Thoracic aorta (tissue), 2 donors: ENCODE data around the gene G6PC2. TPM values are rescaled to one million over a fixed set of nuclear protein-coding genes. Genes with fewer than 3 reads are reported as not detected.

Source experiments
- ATAC-seq: fragments of 150-250 bp; one replicate; pipeline ENCODE4 v1.8.0; 2017; ENCODE audit warnings: low read depth; ENCODE audit not compliant: insufficient number of reproducible peaks, low FRiP score
- DNase-seq: peaks from one replicate; pipeline ENCODE4 v3.0.0-alpha.2; 2020; ENCODE audit warnings: low spot score
- H3K27ac ChIP-seq, 2 donors: fragments of 200-600 bp; sonication (generic); 1 replicate in 1 of 2; 2 replicates in 1 of 2; pipeline ENCODE4 v1.5.1; 2016; ENCODE audit warnings: mild to moderate bottlenecking in 2 of 2, moderate library complexity in 2 of 2
- H3K27me3 ChIP-seq: fragments of 200-600 bp; sonication (generic); replicated peaks from 2 replicates; pipeline ENCODE4 v1.6.0; 2016; ENCODE audit warnings: mild to moderate bottlenecking; ENCODE audit not compliant: insufficient read depth
- H3K36me3 ChIP-seq: fragments of 200-600 bp; sonication (generic); one replicate; pipeline ENCODE4 v1.5.1; 2016
- H3K4me1 ChIP-seq, 2 donors: fragments of 200-600 bp; sonication (generic); 1 replicate in 1 of 2; 2 replicates in 1 of 2; pipeline versions ENCODE4 v1.5.1 to v1.6.0; 2016; ENCODE audit warnings: low read depth in 2 of 2, mild to moderate bottlenecking in 1 of 2; ENCODE audit not compliant: control insufficient read depth in 1 of 2
- H3K4me3 ChIP-seq: fragments of 200-600 bp; sonication (generic); 2 replicates; pipeline ENCODE4 v1.5.1; 2016; ENCODE audit warnings: mild to moderate bottlenecking
- H3K9me3 ChIP-seq: fragments of 200-600 bp; sonication (generic); 2 replicates; pipeline ENCODE4 v1.5.1; 2016
- CTCF ChIP-seq: fragments of 200-600 bp; sonication (generic); IDR thresholded peaks from one replicate; pipeline ENCODE4 v1.5.1; 2019; ENCODE audit warnings: antibody characterized with exemption
- total RNA-seq, 2 donors: library from RNA; depleted of rRNA; stranded (reverse); fragments of >200 nt; gene quantifications; one replicate each; pipeline versions ENCODE4 v1.1.0 to v1.2.3, GENCODE V29; 2016

The G6PC2 gene
- total RNA-seq, 2 donors from 2014 or later: not detected

DNA sequence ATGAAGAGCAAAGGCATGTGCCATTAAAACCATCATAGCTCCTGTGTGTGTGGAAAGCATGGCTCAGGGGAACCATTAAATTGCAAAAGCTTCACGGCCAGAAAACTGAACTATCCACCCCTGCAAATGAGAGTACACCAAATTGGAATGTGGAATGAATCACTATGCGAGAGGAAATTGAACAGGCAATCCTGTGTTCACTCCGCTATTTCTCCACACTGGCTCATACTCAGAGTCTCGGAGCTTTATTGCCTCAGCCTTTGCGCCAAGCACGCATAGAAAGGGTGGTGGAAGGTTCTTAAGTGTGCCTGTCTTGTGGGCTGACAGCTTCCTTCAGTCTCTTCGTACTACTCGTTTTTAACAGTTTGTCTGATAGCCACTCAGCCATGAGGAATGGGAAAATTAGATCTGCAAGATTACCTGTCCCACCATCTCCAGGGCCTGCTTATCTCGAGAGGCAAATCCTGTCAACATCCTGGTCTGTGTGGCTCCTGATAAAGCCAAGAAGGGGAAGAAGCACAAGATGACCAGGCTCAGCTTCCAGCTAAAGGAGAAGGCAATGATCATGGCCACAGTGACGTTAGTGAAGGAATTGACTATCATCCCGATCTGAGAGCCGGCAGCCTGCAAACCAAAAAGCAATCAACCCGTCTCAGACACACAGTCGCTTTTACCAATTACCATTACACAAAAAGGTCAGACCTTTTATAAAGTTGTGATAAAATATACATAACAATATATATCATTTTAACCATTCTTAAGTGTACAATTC, 34.9 kb downstream of the G6PC2 start:
- ATAC-seq (no peak), DNase-seq (no peak)
- no peak for TF ChIP-seq CTCF
- H3K36me3 ChIP-seq: no peaks in the 10 kb centered on the region
- no peaks in the 10 kb centered on the region for H3K27me3 ChIP-seq
- no peaks in the 10 kb centered on the region for H3K9me3 ChIP-seq
- H3K27ac ChIP-seq: no peak overlapping the region
- H3K4me1 ChIP-seq: no peaks in the 10 kb centered on the region
- no peak overlapping the region for H3K4me3 ChIP-seq

DNA sequence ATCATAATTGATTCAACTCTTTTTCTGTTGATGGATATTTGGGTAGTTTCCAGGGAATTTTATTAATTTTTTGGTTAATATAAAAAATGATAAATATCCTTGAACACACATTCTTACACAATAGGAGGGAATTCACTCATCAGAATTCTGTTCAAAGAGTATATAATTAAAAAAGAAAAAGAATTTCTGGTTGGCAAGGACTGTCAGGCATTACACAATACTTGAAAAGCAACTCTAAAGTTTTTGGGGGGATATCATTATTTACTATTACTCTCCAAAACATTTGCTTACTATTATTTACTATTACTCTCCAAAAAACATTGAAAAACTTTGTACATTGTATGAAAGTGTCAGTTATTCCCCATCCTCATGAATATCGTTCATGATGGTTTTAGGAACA, 38.0 kb downstream of the G6PC2 start:
- DNase-seq: no peak
- no peaks in the 10 kb centered on the region for H3K9me3 ChIP-seq
- no peak for TF ChIP-seq CTCF
- no peak overlapping the region for H3K4me3 ChIP-seq
- ATAC-seq: no peak
- H3K27ac ChIP-seq: no peak overlapping the region
- H3K4me1 ChIP-seq: no peaks in the 10 kb centered on the region
- no peaks in the 10 kb centered on the region for H3K27me3 ChIP-seq
- no peaks in the 10 kb centered on the region for H3K36me3 ChIP-seq

- Histone ChIP-seq H3K4me3 (no peak overlapping the region), H3K4me1 (no peaks in the 10 kb centered on the region), H3K36me3 (no peaks in the 10 kb centered on the region), H3K27me3 (no peaks in the 10 kb centered on the region), H3K27ac (no peak overlapping the region), H3K9me3 (no peaks in the 10 kb centered on the region)
- no peak for TF ChIP-seq CTCF
- DNase-seq (no peak), ATAC-seq (no peak)
These were observed 38.8 kb downstream of the G6PC2 start for GRCh38 chr2:168939918-168940317.

GRCh38 chr2:168941297-168941696, 40.2 kb downstream of the G6PC2 start:
- Histone ChIP-seq H3K36me3 (no peaks in the 10 kb centered on the region), H3K27me3 (no peaks in the 10 kb centered on the region), H3K27ac (no peak overlapping the region), H3K4me1 (no peaks in the 10 kb centered on the region), H3K4me3 (no peak overlapping the region), H3K9me3 (no peaks in the 10 kb centered on the region)
- ATAC-seq: no peak
- TF ChIP-seq CTCF: no peak
- no peak for DNase-seq

DNA sequence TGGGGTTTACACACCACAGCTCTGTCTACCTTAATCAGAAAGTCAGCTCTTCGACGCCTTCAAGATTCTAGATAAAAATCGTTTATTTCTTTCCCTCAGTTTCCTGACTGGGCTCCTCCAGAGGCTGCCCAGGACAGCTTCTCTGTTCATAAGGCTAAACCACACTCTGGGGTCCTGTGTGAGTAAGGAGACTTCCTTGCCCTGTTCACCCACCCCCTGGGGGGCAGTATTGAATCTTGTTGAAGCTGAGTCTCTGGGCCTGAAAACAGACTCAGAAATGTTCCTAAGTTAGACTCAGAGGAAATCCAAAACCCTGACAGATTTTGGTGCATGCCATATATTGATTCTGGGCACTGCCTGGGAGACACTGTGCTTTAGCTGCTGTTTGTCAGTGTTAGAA, 43.0 kb downstream of the G6PC2 start:
- Histone ChIP-seq H3K27me3 (no peaks in the 10 kb centered on the region), H3K4me3 (no peak overlapping the region), H3K27ac (no peak overlapping the region), H3K36me3 (no peaks in the 10 kb centered on the region), H3K4me1 (no peaks in the 10 kb centered on the region), H3K9me3 (no peaks in the 10 kb centered on the region)
- ATAC-seq (no peak), DNase-seq (no peak)
- TF ChIP-seq CTCF: no peak
